ENCODE data around the gene KRTAP10-6. TPM values are rescaled to one million over a fixed set of nuclear protein-coding genes. Genes with fewer than 3 reads are reported as not detected.

The KRTAP10-6 gene
- total and polyA plus RNA-seq, 4 experiments from 2014 or later = not detected

DNA sequence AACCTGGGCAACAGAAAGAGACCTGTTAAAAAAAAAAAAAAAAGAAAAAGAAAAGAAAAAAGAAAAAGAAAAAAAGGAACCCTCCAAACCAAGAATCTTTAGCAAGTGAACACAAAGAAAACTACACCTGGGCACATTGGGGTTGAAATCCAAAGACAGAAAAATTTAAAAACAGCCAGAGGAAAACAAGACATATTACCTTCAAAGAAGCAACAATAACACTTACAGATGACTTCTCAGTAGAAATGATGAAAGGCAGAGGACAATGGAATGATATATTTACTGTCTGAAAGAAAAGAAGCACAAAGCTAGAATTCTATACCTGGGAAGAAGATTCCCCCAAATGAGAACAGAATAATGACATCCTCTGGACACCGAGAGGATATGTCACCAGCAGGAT, 49.6 kb downstream of the KRTAP10-6 start:
- Histone ChIP-seq H3K9me3 (ENCODE audit: control insufficient read depth in 1 of 2, low read length in 2 of 2) (no peaks in the 10 kb centered on the region), H3K36me3 (ENCODE audit: insufficient read depth, low read length) (no peaks in the 10 kb centered on the region), H3K27ac (ENCODE audit: low read depth, low read length) (no peak overlapping the region), H3K4me1 (ENCODE audit: insufficient read depth, low read length) (peaks cover 11% of the 10 kb centered on the region), H3K4me3 (ENCODE audit: low read length in 2 of 2) (no peak overlapping the region), H3K27me3 (ENCODE audit: insufficient read depth, low read length) (no peaks in the 10 kb centered on the region)
- H3K27ac Mint-ChIP-seq = no peak overlapping the region
- peaks cover 0 to 32% (median 22%) of the 10 kb centered on the region in 8 donors for H3K9me3 Mint-ChIP-seq
- peaks cover 10 to 20% of the 10 kb centered on the region in 2 donors for H3K36me3 Mint-ChIP-seq
- H3K27me3 Mint-ChIP-seq = peaks cover 0 to 6% of the 10 kb centered on the region in 2 donors
- peaks cover 10 to 15% (median 11%) of the 10 kb centered on the region in 4 donors for H3K4me1 Mint-ChIP-seq
- CTCF ChIA-PET (ENCODE audit: partially characterized antibody) = no interaction called here
- no peak overlapping the region for H3K4me3 Mint-ChIP-seq
- POLR2A ChIA-PET (ENCODE audit: partially characterized antibody) = no interaction called here
- DNase-seq = no peak
- intact Hi-C loops (cut with micrococcal nuclease) = loop anchor here (10.0 kb wide), 1 partner anchor 72 kb away; the partner anchor contains the start of gene KRTAP10-8

Other genes starting within 250 kb of the KRTAP10-6 start
- 1 to 10 TPM; 1.3 to 1.7 TPM for gene TRPM2, start 238.9 kb downstream of the KRTAP10-6 start, total RNA-seq
- gene TRPM2, start 238.9 kb downstream of the KRTAP10-6 start, polyA plus RNA-seq = under 1 TPM in 1 of 2 donors, not detected in 1; 0.37 TPM
- 1 to 10 TPM; 1.4 to 1.5 TPM for gene LRRC3, start 137.0 kb downstream of the KRTAP10-6 start, total RNA-seq
- under 1 TPM; 0.11 to 0.61 TPM for gene LRRC3, start 137.0 kb downstream of the KRTAP10-6 start, polyA plus RNA-seq
- gene KRTAP10-1, start 52.3 kb downstream of the KRTAP10-6 start, total RNA-seq = not detected
- not detected for gene KRTAP10-1, start 52.3 kb downstream of the KRTAP10-6 start, polyA plus RNA-seq
- not detected for gene KRTAP10-2, start 41.0 kb downstream of the KRTAP10-6 start, total RNA-seq
- not detected for gene KRTAP10-2, start 41.0 kb downstream of the KRTAP10-6 start, polyA plus RNA-seq
- gene KRTAP10-3, start 33.7 kb downstream of the KRTAP10-6 start, total RNA-seq = not detected
- gene KRTAP10-3, start 33.7 kb downstream of the KRTAP10-6 start, polyA plus RNA-seq = not detected
- gene KRTAP10-4, start 18.8 kb downstream of the KRTAP10-6 start, total RNA-seq = not detected
- not detected for gene KRTAP10-4, start 18.8 kb downstream of the KRTAP10-6 start, polyA plus RNA-seq
- not detected for gene KRTAP10-5, start 11.9 kb downstream of the KRTAP10-6 start, total RNA-seq
- not detected for gene KRTAP10-5, start 11.9 kb downstream of the KRTAP10-6 start, polyA plus RNA-seq
- not detected for gene KRTAP10-7, start 8.1 kb upstream of the KRTAP10-6 start, total RNA-seq
- gene KRTAP10-7, start 8.1 kb upstream of the KRTAP10-6 start, polyA plus RNA-seq = not detected
- gene KRTAP10-8, start 19.6 kb upstream of the KRTAP10-6 start, total RNA-seq = not detected
- not detected for gene KRTAP10-8, start 19.6 kb upstream of the KRTAP10-6 start, polyA plus RNA-seq
- gene KRTAP10-9, start 34.6 kb upstream of the KRTAP10-6 start, total RNA-seq = not detected
- gene KRTAP10-9, start 34.6 kb upstream of the KRTAP10-6 start, polyA plus RNA-seq = not detected
- not detected for gene KRTAP10-10, start 44.9 kb upstream of the KRTAP10-6 start, total RNA-seq
- gene KRTAP10-10, start 44.9 kb upstream of the KRTAP10-6 start, polyA plus RNA-seq = not detected
- gene KRTAP10-11, start 53.9 kb upstream of the KRTAP10-6 start, total RNA-seq = not detected
- gene KRTAP10-11, start 53.9 kb upstream of the KRTAP10-6 start, polyA plus RNA-seq = not detected
- not detected for gene KRTAP12-4, start 62.2 kb upstream of the KRTAP10-6 start, total RNA-seq
- gene KRTAP12-4, start 62.2 kb upstream of the KRTAP10-6 start, polyA plus RNA-seq = not detected
- not detected for gene KRTAP12-3, start 65.4 kb upstream of the KRTAP10-6 start, total RNA-seq
- 1 to 10 TPM in 1 of 2 donors, not detected in 1; 1.2 TPM for gene KRTAP12-3, start 65.4 kb upstream of the KRTAP10-6 start, polyA plus RNA-seq
- not detected for gene KRTAP12-2, start 74.4 kb upstream of the KRTAP10-6 start, total RNA-seq
- not detected for gene KRTAP12-2, start 74.4 kb upstream of the KRTAP10-6 start, polyA plus RNA-seq
- not detected for gene KRTAP12-1, start 89.7 kb upstream of the KRTAP10-6 start, total RNA-seq
- gene KRTAP12-1, start 89.7 kb upstream of the KRTAP10-6 start, polyA plus RNA-seq = not detected
- not detected for gene KRTAP10-12, start 104.7 kb upstream of the KRTAP10-6 start, total RNA-seq
- not detected for gene KRTAP10-12, start 104.7 kb upstream of the KRTAP10-6 start, polyA plus RNA-seq
- not detected for gene TSPEAR, start 119.1 kb upstream of the KRTAP10-6 start, total RNA-seq
- under 1 TPM in 1 of 2 donors, not detected in 1; 0.07 TPM for gene TSPEAR, start 119.1 kb upstream of the KRTAP10-6 start, polyA plus RNA-seq
- gene UBE2G2, start 209.3 kb upstream of the KRTAP10-6 start, total RNA-seq = 100 to 1,000 TPM; 125 to 131 TPM
- gene UBE2G2, start 209.3 kb upstream of the KRTAP10-6 start, polyA plus RNA-seq = 10 to 100 TPM; 51.8 to 65.9 TPM
- gene SUMO3, start 225.6 kb upstream of the KRTAP10-6 start, total RNA-seq = 10 to 100 TPM; 36.3 to 37.3 TPM
- 10 to 100 TPM; 74.9 to 99.7 TPM for gene SUMO3, start 225.6 kb upstream of the KRTAP10-6 start, polyA plus RNA-seq